Thoracic aorta (tissue), 2 donors: ENCODE data around the gene SPOCK1. TPM values are rescaled to one million over a fixed set of nuclear protein-coding genes. Genes with fewer than 3 reads are reported as not detected.

Experiments used
- ATAC-seq: fragments of 150-250 bp; one replicate; pipeline ENCODE4 v1.8.0; 2017; ENCODE audit warnings: low read depth; ENCODE audit not compliant: insufficient number of reproducible peaks, low FRiP score
- DNase-seq: peaks from one replicate; pipeline ENCODE4 v3.0.0-alpha.2; 2020; ENCODE audit warnings: low spot score
- H3K27ac ChIP-seq, 2 donors: fragments of 200-600 bp; sonication (generic); 1 replicate in 1 of 2; 2 replicates in 1 of 2; pipeline ENCODE4 v1.5.1; 2016; ENCODE audit warnings: mild to moderate bottlenecking in 2 of 2, moderate library complexity in 2 of 2
- H3K27me3 ChIP-seq: fragments of 200-600 bp; sonication (generic); replicated peaks from 2 replicates; pipeline ENCODE4 v1.6.0; 2016; ENCODE audit warnings: mild to moderate bottlenecking; ENCODE audit not compliant: insufficient read depth
- H3K36me3 ChIP-seq: fragments of 200-600 bp; sonication (generic); one replicate; pipeline ENCODE4 v1.5.1; 2016
- H3K4me1 ChIP-seq, 2 donors: fragments of 200-600 bp; sonication (generic); 1 replicate in 1 of 2; 2 replicates in 1 of 2; pipeline versions ENCODE4 v1.5.1 to v1.6.0; 2016; ENCODE audit warnings: low read depth in 2 of 2, mild to moderate bottlenecking in 1 of 2; ENCODE audit not compliant: control insufficient read depth in 1 of 2
- H3K4me3 ChIP-seq: fragments of 200-600 bp; sonication (generic); 2 replicates; pipeline ENCODE4 v1.5.1; 2016; ENCODE audit warnings: mild to moderate bottlenecking
- H3K9me3 ChIP-seq: fragments of 200-600 bp; sonication (generic); 2 replicates; pipeline ENCODE4 v1.5.1; 2016
- total RNA-seq, 2 donors: library from RNA; depleted of rRNA; stranded (reverse); fragments of >200 nt; gene quantifications; one replicate each; pipeline versions ENCODE4 v1.1.0 to v1.2.3, GENCODE V29; 2016
- TF ChIP-seq, protein P1 (sequence below): fragments of 200-600 bp; sonication (generic); IDR thresholded peaks from one replicate; pipeline ENCODE4 v1.5.1; 2019; ENCODE audit warnings: antibody characterized with exemption

The SPOCK1 gene
- total RNA-seq, 2 donors from 2014 or later, result 25.2 to 43.2 TPM

- H3K36me3 ChIP-seq, result no peaks in the 10 kb centered on the region
- no peak overlapping the region for H3K27ac ChIP-seq
- H3K4me1 ChIP-seq, result no peaks in the 10 kb centered on the region
- DNase-seq (no peak), ATAC-seq (no peak)
- H3K27me3 ChIP-seq, result no peaks in the 10 kb centered on the region
- TF ChIP-seq, protein P1, sequence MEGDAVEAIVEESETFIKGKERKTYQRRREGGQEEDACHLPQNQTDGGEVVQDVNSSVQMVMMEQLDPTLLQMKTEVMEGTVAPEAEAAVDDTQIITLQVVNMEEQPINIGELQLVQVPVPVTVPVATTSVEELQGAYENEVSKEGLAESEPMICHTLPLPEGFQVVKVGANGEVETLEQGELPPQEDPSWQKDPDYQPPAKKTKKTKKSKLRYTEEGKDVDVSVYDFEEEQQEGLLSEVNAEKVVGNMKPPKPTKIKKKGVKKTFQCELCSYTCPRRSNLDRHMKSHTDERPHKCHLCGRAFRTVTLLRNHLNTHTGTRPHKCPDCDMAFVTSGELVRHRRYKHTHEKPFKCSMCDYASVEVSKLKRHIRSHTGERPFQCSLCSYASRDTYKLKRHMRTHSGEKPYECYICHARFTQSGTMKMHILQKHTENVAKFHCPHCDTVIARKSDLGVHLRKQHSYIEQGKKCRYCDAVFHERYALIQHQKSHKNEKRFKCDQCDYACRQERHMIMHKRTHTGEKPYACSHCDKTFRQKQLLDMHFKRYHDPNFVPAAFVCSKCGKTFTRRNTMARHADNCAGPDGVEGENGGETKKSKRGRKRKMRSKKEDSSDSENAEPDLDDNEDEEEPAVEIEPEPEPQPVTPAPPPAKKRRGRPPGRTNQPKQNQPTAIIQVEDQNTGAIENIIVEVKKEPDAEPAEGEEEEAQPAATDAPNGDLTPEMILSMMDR, result no peak
- H3K9me3 ChIP-seq, result no peaks in the 10 kb centered on the region
- no peak overlapping the region for H3K4me3 ChIP-seq
Observed at GRCh38 chr5:137432376-137432775, 66.8 kb downstream of the SPOCK1 start.

DNA sequence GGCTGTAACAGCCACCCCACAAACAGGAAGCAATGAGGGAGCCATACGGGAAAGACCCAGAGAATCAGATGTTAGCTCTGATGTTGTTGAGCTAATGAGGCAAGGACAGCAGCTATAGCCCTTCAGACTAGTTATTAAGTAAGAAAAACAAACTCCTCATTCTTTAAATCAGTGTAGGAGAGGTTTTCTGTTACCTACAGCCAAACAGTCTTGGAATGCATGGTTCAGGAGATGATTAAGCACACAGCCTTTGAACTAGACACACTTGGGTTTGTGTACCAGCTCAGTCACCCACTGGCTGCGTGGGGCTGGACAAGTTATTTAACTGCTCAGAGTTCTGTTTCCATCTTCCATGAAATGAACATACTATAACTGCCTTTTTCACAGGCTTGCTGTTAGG, 68.1 kb downstream of the SPOCK1 start:
- DNase-seq, result no peak
- H3K36me3 ChIP-seq, result no peaks in the 10 kb centered on the region
- no peaks in the 10 kb centered on the region for H3K4me1 ChIP-seq
- no peak overlapping the region for H3K27ac ChIP-seq
- H3K4me3 ChIP-seq, result no peak overlapping the region
- H3K9me3 ChIP-seq, result no peaks in the 10 kb centered on the region
- TF ChIP-seq, protein P1, result no peak
- no peak for ATAC-seq
- H3K27me3 ChIP-seq, result no peaks in the 10 kb centered on the region

DNA sequence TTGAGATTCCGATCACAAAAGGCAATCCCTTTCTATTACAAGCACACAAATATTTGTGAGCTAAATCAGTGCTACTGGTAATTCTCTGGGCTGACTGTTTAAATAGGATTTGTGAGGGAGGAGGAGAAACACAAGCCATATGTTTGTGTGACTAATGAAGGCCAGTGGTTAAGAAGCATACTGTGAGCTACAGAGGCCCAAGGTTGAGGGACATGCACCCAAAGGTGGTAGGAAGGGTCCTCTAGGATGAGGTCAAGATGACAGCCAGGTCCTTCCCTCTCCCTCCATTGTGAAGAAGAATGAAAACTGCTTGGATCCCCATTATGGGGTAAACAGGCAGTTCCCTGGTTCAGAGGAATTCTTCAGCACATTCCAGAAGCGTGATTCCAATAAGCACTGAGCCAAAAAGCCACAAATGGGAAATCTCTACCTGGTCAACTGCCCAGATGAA, 83.9 kb downstream of the SPOCK1 start:
- Histone ChIP-seq H3K36me3 (no peaks in the 10 kb centered on the region), H3K4me3 (no peak overlapping the region), H3K27me3 (no peaks in the 10 kb centered on the region), H3K4me1 (peaks cover 10 to 14% of the 10 kb centered on the region in 2 donors), H3K9me3 (no peaks in the 10 kb centered on the region), H3K27ac (no peak overlapping the region)
- TF ChIP-seq, protein P1, result no peak
- DNase-seq (no peak), ATAC-seq (no peak)

- ATAC-seq, result no peak
- H3K4me1 ChIP-seq, result peaks cover 10 to 14% of the 10 kb centered on the region in 2 donors
- H3K27ac ChIP-seq, result no peak overlapping the region
- no peak overlapping the region for H3K4me3 ChIP-seq
- no peaks in the 10 kb centered on the region for H3K9me3 ChIP-seq
- DNase-seq, result no peak
- no peaks in the 10 kb centered on the region for H3K36me3 ChIP-seq
- TF ChIP-seq, protein P1, result no peak
- H3K27me3 ChIP-seq, result no peaks in the 10 kb centered on the region
Observed at GRCh38 chr5:137414112-137414755, 84.9 kb downstream of the SPOCK1 start.

DNA sequence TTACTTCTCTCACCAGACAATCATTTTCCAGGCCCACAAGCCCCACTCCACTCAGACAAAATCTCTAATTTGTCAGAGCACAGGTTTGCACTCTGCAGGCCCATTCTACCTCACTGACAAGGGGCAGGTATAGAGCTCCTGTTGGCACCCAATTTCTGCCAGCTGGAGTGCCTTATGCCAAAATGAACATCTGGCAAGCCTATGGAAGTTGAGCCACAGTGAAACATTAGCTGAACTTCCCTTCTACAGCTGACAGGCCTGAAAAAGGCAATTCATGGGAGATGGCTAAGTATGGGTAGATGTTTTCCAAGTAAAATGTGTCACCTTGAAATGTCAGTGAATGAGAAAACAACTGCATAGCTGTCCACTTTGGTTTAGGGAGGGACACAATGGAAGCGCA, 87.0 kb downstream of the SPOCK1 start:
- Histone ChIP-seq H3K4me3 (no peak overlapping the region), H3K4me1 (peaks cover 10 to 14% of the 10 kb centered on the region in 2 donors), H3K36me3 (no peaks in the 10 kb centered on the region), H3K9me3 (no peaks in the 10 kb centered on the region), H3K27me3 (no peaks in the 10 kb centered on the region), H3K27ac (no peak overlapping the region)
- ATAC-seq, result no peak
- no peak for DNase-seq
- TF ChIP-seq, protein P1, result no peak
